SKM-1 (cell line): ENCODE measurements around the gene CTBP2.

ENCODE experiments used
- DNase-seq: peaks from one replicate; lab custom pipeline; 2025; ENCODE audit not compliant: unreplicated experiment; lab: John Stamatoyannopoulos, UW

CTBP2 gene

GRCh38 chr10:125011926-125012705 lies 148.2 kb downstream of the CTBP2 start:
- no peak for DNase-seq

- no peak for DNase-seq
Observed at GRCh38 chr10:125011171-125011925, 149.0 kb downstream of the CTBP2 start.

- DNase-seq: no peak
Observed at GRCh38 chr10:125010362-125010761, 150.0 kb downstream of the CTBP2 start.

- no peak for DNase-seq
Observed at GRCh38 chr10:125009661-125010161, 150.7 kb downstream of the CTBP2 start.

- no peak for DNase-seq
Observed at GRCh38 chr10:125008689-125009638, 151.4 kb downstream of the CTBP2 start.

GRCh38 chr10:125007436-125007835 lies 152.9 kb downstream of the CTBP2 start:
- DNase-seq: no peak

- no peak for DNase-seq
Observed at GRCh38 chr10:125006921-125007426, 153.4 kb downstream of the CTBP2 start.

- DNase-seq: no peak
Observed at GRCh38 chr10:125006188-125006680, 154.1 kb downstream of the CTBP2 start.

- DNase-seq: no peak
Observed at GRCh38 chr10:125005312-125006187, 154.8 kb downstream of the CTBP2 start.

- no peak for DNase-seq
Observed at GRCh38 chr10:125004571-125005311, 155.6 kb downstream of the CTBP2 start.

- DNase-seq: no peak
Observed at GRCh38 chr10:125003901-125004467, 156.4 kb downstream of the CTBP2 start.

GRCh38 chr10:125003146-125003900 lies 157.0 kb downstream of the CTBP2 start:
- no peak for DNase-seq

- DNase-seq: no peak
Observed at GRCh38 chr10:125002423-125003145, 157.8 kb downstream of the CTBP2 start.

- DNase-seq: no peak
Observed at GRCh38 chr10:125002047-125002422, 158.3 kb downstream of the CTBP2 start.

- DNase-seq: no peak
Observed at GRCh38 chr10:125001313-125002046, 158.9 kb downstream of the CTBP2 start.
